Thymus (tissue), 11 donors: ENCODE measurements around the gene KRT74. TPM values are rescaled to one million over a fixed set of nuclear protein-coding genes. Genes with fewer than 3 reads are reported as not detected.

Experiments used
- DNase-seq, 9 donors: peaks; one replicate each; pipeline ENCODE4 v3.0.0-alpha.2; 2013; ENCODE audit warnings: low spot score in 9 of 9, low read depth in 6 of 9, missing footprints in 1 of 9
- H3K27ac ChIP-seq, 2 donors: one replicate each; pipeline ENCODE4 v1.5.1; 2013; ENCODE audit warnings: control low read depth in 1 of 2, low read depth in 1 of 2, low read length in 1 of 2, mild to moderate bottlenecking in 1 of 2, moderate library complexity in 1 of 2
- H3K27me3 ChIP-seq, 2 donors: one replicate each; pipeline ENCODE4 v1.5.1; 2013; ENCODE audit warnings: low read length in 1 of 2; ENCODE audit not compliant: control insufficient read depth in 2 of 2, insufficient read depth in 1 of 2
- H3K36me3 ChIP-seq, 2 donors: one replicate each; pipeline ENCODE4 v1.5.1; 2013; ENCODE audit warnings: low read length in 1 of 2, mild to moderate bottlenecking in 1 of 2, moderate library complexity in 1 of 2; ENCODE audit not compliant: control insufficient read depth in 2 of 2, insufficient read depth in 2 of 2
- H3K4me1 ChIP-seq, 2 donors: one replicate each; pipeline ENCODE4 v1.5.1; 2013; ENCODE audit warnings: low read length in 2 of 2; ENCODE audit not compliant: control insufficient read depth in 2 of 2, insufficient read depth in 2 of 2
- H3K4me3 ChIP-seq, 2 donors: one replicate each; pipeline ENCODE4 v1.5.1; 2013; ENCODE audit warnings: low read length in 2 of 2, control low read depth in 1 of 2, mild to moderate bottlenecking in 1 of 2
- H3K9me3 ChIP-seq, 2 donors: one replicate each; pipeline ENCODE4 v1.5.1; 2013; ENCODE audit warnings: low read length in 1 of 2, mild to moderate bottlenecking in 1 of 2; ENCODE audit not compliant: control insufficient read depth in 2 of 2, insufficient read depth in 1 of 2
- WGBS: extraction: QIAGEN DNeasy Blood & Tissue Kit; methylation state at CpG from one replicate; pipeline ENCODE4 v1.1.7; 2013; 5-methylcytosine and 5-hydroxymethylcytosine counted together
- polyA plus RNA-seq: library from polyadenylated mRNA; stranded (reverse); fragments of 200-250 nt; gene quantifications from one replicate; pipeline ENCODE4 v1.2.3, GENCODE V29; 2013
- total RNA-seq: library from RNA; stranded (reverse); fragments of 120-200 nt; gene quantifications from one replicate; pipeline ENCODE4 v1.2.4, GENCODE V29; 2013
- donor health status: healthy.

The KRT74 gene
- total and polyA plus RNA-seq, 2 donors, result 0.09 to 0.34 TPM

GRCh38 chr12:52555577-52555976, 18.1 kb downstream of the KRT74 start:
- 86% methylated on average over 6 of the region's 6 CpGs for whole genome bisulfite sequencing
- Histone ChIP-seq H3K4me1 (no peaks in the 10 kb centered on the region), H3K9me3 (peaks cover 0 to 1% of the 10 kb centered on the region in 2 donors), H3K27ac (no peak overlapping the region), H3K4me3 (no peak overlapping the region), H3K27me3 (peaks cover 0 to 4% of the 10 kb centered on the region in 2 donors), H3K36me3 (no peaks in the 10 kb centered on the region)
- DNase-seq, result no peak

- no peaks in the 10 kb centered on the region for H3K4me1 ChIP-seq
- no peak for DNase-seq
- 86% methylated on average over 14 of the region's 14 CpGs for WGBS
- no peaks in the 10 kb centered on the region for H3K36me3 ChIP-seq
- peaks cover 0 to 1% of the 10 kb centered on the region in 2 donors for H3K9me3 ChIP-seq
- peaks cover 0 to 3% of the 10 kb centered on the region in 2 donors for H3K27me3 ChIP-seq
- no peak within 1 kb of the TSS for H3K4me3 ChIP-seq
- no peak within 1 kb of the TSS for H3K27ac ChIP-seq
Measured at GRCh38 chr12:52552681-52553195, 20.9 kb downstream of the KRT74 start, which contains the start of gene KRT71. KRT71 (minus strand) TSS chr12:52553145; CDS start chr12:52553077, 68 bp downstream.

- H3K4me1 ChIP-seq, result no peaks in the 10 kb centered on the region
- peaks cover 0 to 2% of the 10 kb centered on the region in 2 donors for H3K27me3 ChIP-seq
- 86% methylated on average over 5 of the region's 5 CpGs for WGBS
- H3K4me3 ChIP-seq, result no peak overlapping the region
- no peak overlapping the region for H3K27ac ChIP-seq
- H3K9me3 ChIP-seq, result peaks cover 0 to 1% of the 10 kb centered on the region in 2 donors
- DNase-seq, result no peak
- H3K36me3 ChIP-seq, result no peaks in the 10 kb centered on the region
Measured at GRCh38 chr12:52552055-52552454, 21.6 kb downstream of the KRT74 start.

GRCh38 chr12:52551216-52551865, 22.3 kb downstream of the KRT74 start:
- no peak for DNase-seq
- H3K9me3 ChIP-seq, result peaks cover 0 to 1% of the 10 kb centered on the region in 2 donors
- no peaks in the 10 kb centered on the region for H3K4me1 ChIP-seq
- no peaks in the 10 kb centered on the region for H3K36me3 ChIP-seq
- H3K4me3 ChIP-seq, result no peak overlapping the region
- WGBS, result 78% methylated on average over 6 of the region's 6 CpGs
- H3K27me3 ChIP-seq, result peaks cover 0 to 2% of the 10 kb centered on the region in 2 donors
- no peak overlapping the region for H3K27ac ChIP-seq

GRCh38 chr12:52546126-52546525, 27.5 kb downstream of the KRT74 start:
- DNase-seq, result no peak
- WGBS, result 94% methylated on average over 15 of the region's 15 CpGs
- peaks cover 0 to 3% of the 10 kb centered on the region in 2 donors for H3K4me1 ChIP-seq
- no peak overlapping the region for H3K27ac ChIP-seq
- peaks cover 0 to 2% of the 10 kb centered on the region in 2 donors for H3K27me3 ChIP-seq
- no peaks in the 10 kb centered on the region for H3K9me3 ChIP-seq
- no peaks in the 10 kb centered on the region for H3K36me3 ChIP-seq
- no peak overlapping the region for H3K4me3 ChIP-seq

- peaks cover 0 to 3% of the 10 kb centered on the region in 2 donors for H3K4me1 ChIP-seq
- H3K27ac ChIP-seq, result no peak overlapping the region
- no peaks in the 10 kb centered on the region for H3K36me3 ChIP-seq
- H3K4me3 ChIP-seq, result no peak overlapping the region
- 89% methylated on average over 17 of the region's 17 CpGs for WGBS
- peaks cover 0 to 2% of the 10 kb centered on the region in 2 donors for H3K27me3 ChIP-seq
- no peak for DNase-seq
- H3K9me3 ChIP-seq, result no peaks in the 10 kb centered on the region
Measured at GRCh38 chr12:52543985-52544883, 29.4 kb downstream of the KRT74 start.

- Histone ChIP-seq H3K36me3 (no peaks in the 10 kb centered on the region), H3K27me3 (peaks cover 0 to 2% of the 10 kb centered on the region in 2 donors), H3K4me1 (peaks cover 0 to 3% of the 10 kb centered on the region in 2 donors), H3K4me3 (no peak overlapping the region), H3K27ac (no peak overlapping the region), H3K9me3 (no peaks in the 10 kb centered on the region)
- 80% methylated on average over 7 of the region's 7 CpGs for WGBS
- no peak for DNase-seq
Measured at GRCh38 chr12:52542785-52543318, 30.8 kb downstream of the KRT74 start.

GRCh38 chr12:52542157-52542556, 31.5 kb downstream of the KRT74 start:
- H3K4me1 ChIP-seq, result peaks cover 0 to 3% of the 10 kb centered on the region in 2 donors
- no peak for DNase-seq
- H3K27ac ChIP-seq, result no peak overlapping the region

GRCh38 chr12:52541709-52542108, 31.9 kb downstream of the KRT74 start:
- Histone ChIP-seq H3K4me1 (peaks cover 0 to 3% of the 10 kb centered on the region in 2 donors), H3K9me3 (no peaks in the 10 kb centered on the region), H3K4me3 (no peak overlapping the region), H3K36me3 (no peaks in the 10 kb centered on the region), H3K27me3 (peaks cover 0 to 2% of the 10 kb centered on the region in 2 donors), H3K27ac (no peak overlapping the region)
- no peak for DNase-seq
- 94% methylated on average over 5 of the region's 5 CpGs for WGBS

More at GRCh38 chr12:52542157-52542556, 31.5 kb downstream of the KRT74 start:
- Histone ChIP-seq H3K4me3 (no peak overlapping the region), H3K36me3 (no peaks in the 10 kb centered on the region), H3K27me3 (peaks cover 0 to 2% of the 10 kb centered on the region in 2 donors), H3K9me3 (no peaks in the 10 kb centered on the region)
